PC-3 (cell line): ENCODE measurements around the gene GADL1.

Source experiments
- EZH2phosphoT487 ChIP-seq: fragments of 300-600 bp; sonication (generic); IDR thresholded peaks from 2 replicates; pipeline ENCODE4 v1.6.1; 2018; ENCODE audit warnings: mild to moderate bottlenecking, antibody characterized with exemption, low read length, borderline replicate concordance
- TF ChIP-seq, protein P1 (sequence below): fragments of 300-600 bp; sonication (generic); conservative IDR thresholded peaks from 2 replicates; pipeline ENCODE4 v1.5.1; 2017; ENCODE audit warnings: antibody characterized with exemption, low read depth, mild to moderate bottlenecking, low read length

- no peak for TF ChIP-seq EZH2phosphoT487
- TF ChIP-seq, protein P1, sequence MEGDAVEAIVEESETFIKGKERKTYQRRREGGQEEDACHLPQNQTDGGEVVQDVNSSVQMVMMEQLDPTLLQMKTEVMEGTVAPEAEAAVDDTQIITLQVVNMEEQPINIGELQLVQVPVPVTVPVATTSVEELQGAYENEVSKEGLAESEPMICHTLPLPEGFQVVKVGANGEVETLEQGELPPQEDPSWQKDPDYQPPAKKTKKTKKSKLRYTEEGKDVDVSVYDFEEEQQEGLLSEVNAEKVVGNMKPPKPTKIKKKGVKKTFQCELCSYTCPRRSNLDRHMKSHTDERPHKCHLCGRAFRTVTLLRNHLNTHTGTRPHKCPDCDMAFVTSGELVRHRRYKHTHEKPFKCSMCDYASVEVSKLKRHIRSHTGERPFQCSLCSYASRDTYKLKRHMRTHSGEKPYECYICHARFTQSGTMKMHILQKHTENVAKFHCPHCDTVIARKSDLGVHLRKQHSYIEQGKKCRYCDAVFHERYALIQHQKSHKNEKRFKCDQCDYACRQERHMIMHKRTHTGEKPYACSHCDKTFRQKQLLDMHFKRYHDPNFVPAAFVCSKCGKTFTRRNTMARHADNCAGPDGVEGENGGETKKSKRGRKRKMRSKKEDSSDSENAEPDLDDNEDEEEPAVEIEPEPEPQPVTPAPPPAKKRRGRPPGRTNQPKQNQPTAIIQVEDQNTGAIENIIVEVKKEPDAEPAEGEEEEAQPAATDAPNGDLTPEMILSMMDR = no peak
Observed at GRCh38 chr3:30749230-30749629, 145.2 kb downstream of the GADL1 start.
